Measurements from ENCODE around the gene DIP2A.

GRCh38 chr21:46482846-46483231, 24.1 kb downstream of the DIP2A start:
- TF ChIP-seq CTCF (IDR thresholded peaks at IDR 0.05) (no peak), POLR2A (IDR thresholded peaks at IDR 0.05) (no peak)
